NB4 (cell line): ENCODE results near the gene BRD1.
"Not testable (repeated sequence)": the region's sequence is repeated elsewhere in the genome, so short reads cannot be mapped to it uniquely, and the experiment has no call there.

Experiments used
- DNase-seq: peaks from one replicate; pipeline ENCODE4 v3.0.0; 2010; ENCODE audit warnings: low read depth
- H3K4me3 ChIP-seq: one replicate; pipeline ENCODE4 v1.5.1; 2011; ENCODE audit warnings: mild to moderate bottlenecking, low read depth, low read length, moderate library complexity
- MYC ChIP-seq: IDR thresholded peaks from 2 replicates; pipeline ENCODE4 v1.6.1; 2011; ENCODE audit warnings: low read depth, low read length
- POLR2A ChIP-seq: IDR thresholded peaks from 2 replicates; pipeline ENCODE4 v1.6.1; 2011; ENCODE audit warnings: mild to moderate bottlenecking; ENCODE audit not compliant: insufficient read length; ENCODE audit errors: extremely low read depth
- TF ChIP-seq, protein P1 (sequence below): IDR thresholded peaks from one replicate; pipeline ENCODE4 v1.5.1; 2012; ENCODE audit warnings: low read depth, low read length
- TF ChIP-seq, protein P2 (sequence below): IDR thresholded peaks from 2 replicates; pipeline ENCODE4 v1.6.1; 2011; ENCODE audit warnings: low read depth, low read length

BRD1 gene

DNA sequence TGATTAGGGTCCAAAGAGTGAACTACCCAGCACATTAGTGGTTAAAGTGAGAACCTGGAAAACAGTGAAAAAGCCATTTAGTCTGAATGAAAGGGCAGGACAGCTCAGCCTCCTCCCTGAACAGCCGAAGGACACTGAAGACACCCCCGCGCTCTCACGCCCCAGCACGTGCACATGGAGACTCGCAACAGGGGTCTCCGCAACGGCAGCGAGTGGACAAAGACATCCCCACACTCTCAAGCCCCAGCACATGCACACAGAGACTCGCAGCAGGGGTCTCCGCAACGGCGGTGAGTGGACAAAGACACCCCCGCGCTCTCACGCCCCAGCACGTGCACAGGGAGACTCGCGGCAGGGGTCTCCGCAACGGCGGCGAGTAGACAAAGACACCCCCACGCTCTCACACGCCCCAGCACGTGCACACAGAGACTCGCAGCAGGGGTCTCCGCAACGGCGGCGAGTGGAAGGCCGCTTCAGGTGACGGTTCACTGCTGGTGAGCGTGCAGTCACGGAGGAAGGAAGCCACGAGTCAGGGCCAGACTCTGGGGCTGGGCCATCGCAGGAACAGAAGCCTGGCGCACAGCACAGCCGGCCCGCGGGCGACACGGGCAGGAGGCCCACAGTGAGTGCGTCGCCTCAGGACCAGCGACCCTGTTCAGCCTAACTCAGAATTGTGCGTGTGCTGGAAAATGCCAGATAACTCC, 43.6 kb downstream of the BRD1 start:
- H3K4me3 ChIP-seq, result no peak overlapping the region
- DNase-seq, result no peak
- TF ChIP-seq POLR2A (no peak), MYC (no peak)
- TF ChIP-seq, protein P1, sequence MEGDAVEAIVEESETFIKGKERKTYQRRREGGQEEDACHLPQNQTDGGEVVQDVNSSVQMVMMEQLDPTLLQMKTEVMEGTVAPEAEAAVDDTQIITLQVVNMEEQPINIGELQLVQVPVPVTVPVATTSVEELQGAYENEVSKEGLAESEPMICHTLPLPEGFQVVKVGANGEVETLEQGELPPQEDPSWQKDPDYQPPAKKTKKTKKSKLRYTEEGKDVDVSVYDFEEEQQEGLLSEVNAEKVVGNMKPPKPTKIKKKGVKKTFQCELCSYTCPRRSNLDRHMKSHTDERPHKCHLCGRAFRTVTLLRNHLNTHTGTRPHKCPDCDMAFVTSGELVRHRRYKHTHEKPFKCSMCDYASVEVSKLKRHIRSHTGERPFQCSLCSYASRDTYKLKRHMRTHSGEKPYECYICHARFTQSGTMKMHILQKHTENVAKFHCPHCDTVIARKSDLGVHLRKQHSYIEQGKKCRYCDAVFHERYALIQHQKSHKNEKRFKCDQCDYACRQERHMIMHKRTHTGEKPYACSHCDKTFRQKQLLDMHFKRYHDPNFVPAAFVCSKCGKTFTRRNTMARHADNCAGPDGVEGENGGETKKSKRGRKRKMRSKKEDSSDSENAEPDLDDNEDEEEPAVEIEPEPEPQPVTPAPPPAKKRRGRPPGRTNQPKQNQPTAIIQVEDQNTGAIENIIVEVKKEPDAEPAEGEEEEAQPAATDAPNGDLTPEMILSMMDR, result no peak
- TF ChIP-seq, protein P2, sequence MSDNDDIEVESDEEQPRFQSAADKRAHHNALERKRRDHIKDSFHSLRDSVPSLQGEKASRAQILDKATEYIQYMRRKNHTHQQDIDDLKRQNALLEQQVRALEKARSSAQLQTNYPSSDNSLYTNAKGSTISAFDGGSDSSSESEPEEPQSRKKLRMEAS, result no peak

DNA sequence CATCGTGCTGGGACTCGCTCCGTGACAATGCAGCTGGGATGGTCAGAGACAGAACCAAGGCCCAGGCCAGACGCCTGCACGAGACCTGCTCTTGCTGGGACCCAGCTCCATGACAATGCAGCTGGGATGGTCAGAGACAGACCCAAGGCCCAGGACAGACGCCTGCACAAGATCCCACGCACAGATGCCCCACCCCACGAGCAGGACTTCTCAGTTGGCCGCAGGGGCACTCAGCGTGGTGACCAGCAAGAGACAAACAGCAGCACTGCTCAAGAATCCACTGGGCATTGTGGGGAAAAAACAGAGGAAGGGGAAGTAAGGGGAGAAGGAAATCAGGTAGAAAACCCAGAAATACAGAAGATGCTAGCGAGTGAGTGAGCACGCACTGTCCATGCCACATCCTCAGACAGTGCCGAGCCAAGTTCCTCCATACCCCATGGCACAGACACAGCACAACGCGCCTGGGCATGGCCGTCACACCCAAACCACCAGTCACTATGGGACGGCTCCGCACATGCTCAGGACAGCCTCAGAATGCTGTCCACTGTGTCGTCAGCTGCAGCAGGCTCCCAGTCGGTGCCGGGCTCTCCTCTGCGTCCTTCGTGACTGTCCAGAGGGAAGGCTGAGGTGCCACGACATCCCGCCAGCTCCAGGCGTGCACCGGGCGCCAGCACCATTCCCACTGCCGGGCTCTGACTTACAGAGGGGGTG, 44.5 kb downstream of the BRD1 start:
- TF ChIP-seq, protein P1, result no peak
- TF ChIP-seq MYC, result no peak
- TF ChIP-seq, protein P2, result no peak
- no peak for TF ChIP-seq POLR2A
- no peak for DNase-seq
- no peak overlapping the region for H3K4me3 ChIP-seq

DNA sequence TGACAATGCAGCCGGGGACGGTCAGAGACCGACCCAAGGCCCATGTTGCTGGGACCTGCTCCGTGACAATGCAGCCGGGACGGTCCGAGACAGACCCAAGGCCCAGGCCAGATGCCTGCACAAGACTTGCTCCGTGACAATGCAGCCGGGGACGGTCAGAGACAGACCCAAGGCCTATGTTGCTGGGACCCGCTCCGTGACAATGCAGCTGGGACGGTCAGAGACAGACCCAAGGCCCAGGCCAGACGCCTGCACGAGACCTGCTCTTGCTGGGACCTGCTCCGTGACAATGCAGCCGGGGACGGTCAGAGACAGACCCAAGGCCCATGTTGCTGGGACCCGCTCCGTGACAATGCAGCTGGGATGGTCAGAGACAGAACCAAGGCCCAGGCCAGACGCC, 45.8 kb downstream of the BRD1 start:
- not testable (repeated sequence) for DNase-seq, H3K4me3 ChIP-seq

DNA sequence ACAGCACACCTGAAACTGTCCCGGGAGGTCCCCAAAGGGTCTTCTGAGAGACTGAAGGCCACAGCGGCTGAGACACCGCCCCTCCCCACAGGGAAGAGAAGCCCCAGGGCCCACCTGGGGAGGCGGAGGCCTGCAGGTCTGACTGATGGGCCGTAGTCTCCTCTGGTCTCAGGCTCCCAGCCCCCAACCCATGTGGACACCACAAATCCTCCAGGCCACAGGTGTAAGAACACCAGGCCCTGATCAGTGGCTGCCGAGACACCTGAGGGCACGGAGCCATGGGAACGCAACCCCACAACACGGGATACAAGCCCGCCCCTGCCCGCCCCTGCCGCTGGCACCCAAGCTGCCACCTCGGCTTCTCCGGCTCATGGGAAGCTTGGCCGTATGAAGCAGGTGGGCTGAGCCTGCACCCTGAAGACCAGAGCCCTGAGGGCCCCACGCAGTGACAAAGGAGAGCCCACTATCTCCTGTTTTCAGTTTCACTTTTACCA, 46.3 kb downstream of the BRD1 start:
- DNase-seq, result no peak
- H3K4me3 ChIP-seq, result no peak overlapping the region
- TF ChIP-seq, protein P1, result no peak
- no peak for TF ChIP-seq POLR2A
- no peak for TF ChIP-seq MYC
- TF ChIP-seq, protein P2, result no peak

DNA sequence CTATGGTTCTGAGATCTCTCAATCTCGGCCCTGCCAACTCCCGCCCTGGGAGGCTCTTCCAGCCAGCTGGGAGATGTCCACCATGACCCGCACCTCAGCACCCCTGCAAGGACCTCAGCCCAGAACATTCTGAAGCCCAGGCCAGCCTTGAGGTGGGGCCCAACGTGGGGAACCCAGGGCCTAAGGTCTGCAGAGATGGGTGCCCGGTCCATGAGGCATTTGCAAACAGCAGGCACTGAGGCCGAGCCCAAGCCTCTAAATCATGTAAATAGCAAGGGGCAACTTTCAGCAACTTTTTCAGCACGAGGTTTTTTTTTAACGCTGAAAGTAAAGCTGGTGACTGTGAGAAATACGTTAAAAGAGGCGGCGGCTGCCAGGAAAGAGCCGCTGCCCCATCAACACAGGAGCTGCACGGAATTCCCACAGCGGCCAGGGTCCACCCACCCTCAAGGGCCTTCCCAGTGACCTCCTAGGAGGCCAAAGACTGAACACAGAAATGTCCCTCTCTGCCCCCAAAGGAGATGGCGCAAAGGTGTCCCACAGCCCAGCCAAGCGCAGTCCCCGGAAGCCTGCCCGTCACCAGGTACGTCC, 46.9 kb downstream of the BRD1 start:
- no peak for TF ChIP-seq MYC
- TF ChIP-seq, protein P2, result no peak
- TF ChIP-seq POLR2A, result no peak
- TF ChIP-seq, protein P1, result no peak
- no peak for DNase-seq
- H3K4me3 ChIP-seq, result no peak overlapping the region
